Anterior cingulate cortex (tissue), 58 donors: ENCODE measurements around the gene FAM9C.
"Not testable (repeated sequence)": the region's sequence is repeated elsewhere in the genome, so short reads cannot be mapped to it uniquely, and the experiment has no call there.

Experiments
- DNase-seq, 58 donors: peaks; one replicate each; lab custom pipeline; 2025; lab: John Stamatoyannopoulos, UW

FAM9C gene

GRCh38 chrX:13046141-13046855, 1.9 kb upstream of the FAM9C start:
- DNase-seq = no peak

GRCh38 chrX:13043938-13044337, 482 bp downstream of the FAM9C start:
- no peak for DNase-seq

GRCh38 chrX:13043138-13043537, 1.3 kb downstream of the FAM9C start:
- DNase-seq = no peak

- no peak for DNase-seq
Observed at GRCh38 chrX:13036896-13037295, 7.5 kb downstream of the FAM9C start.

- no peak for DNase-seq
Observed at GRCh38 chrX:13033193-13033592, 11.2 kb downstream of the FAM9C start.

GRCh38 chrX:13029887-13030771, 14.3 kb downstream of the FAM9C start:
- DNase-seq = no peak

GRCh38 chrX:13029637-13029886, 14.9 kb downstream of the FAM9C start:
- DNase-seq = no peak

- peak in 3 of 58 donors; percentile 1 to 13 (median 6) for DNase-seq
Observed at GRCh38 chrX:13028871-13029636, 15.4 kb downstream of the FAM9C start.

- no peak for DNase-seq
Observed at GRCh38 chrX:13026877-13027652, 17.4 kb downstream of the FAM9C start.

GRCh38 chrX:13024986-13025385, 19.4 kb downstream of the FAM9C start:
- no peak for DNase-seq

- no peak for DNase-seq
Observed at GRCh38 chrX:13023979-13024378, 20.4 kb downstream of the FAM9C start.

GRCh38 chrX:13023567-13023966, 20.9 kb downstream of the FAM9C start:
- DNase-seq = no peak

- DNase-seq = no peak
Observed at GRCh38 chrX:13022926-13023325, 21.5 kb downstream of the FAM9C start.

GRCh38 chrX:13016731-13017130, 27.7 kb downstream of the FAM9C start:
- not testable (repeated sequence) for DNase-seq

- peak in 2 of 58 donors; percentile 0 to 46 for DNase-seq
Observed at GRCh38 chrX:13015536-13016236, 28.7 kb downstream of the FAM9C start.

GRCh38 chrX:13014111-13015096, 30.0 kb downstream of the FAM9C start:
- no peak for DNase-seq

- DNase-seq = peak in 5 of 58 donors; percentile 2 to 24 (median 11)
Observed at GRCh38 chrX:13013363-13014110, 30.9 kb downstream of the FAM9C start.

- DNase-seq = no peak
Observed at GRCh38 chrX:13010546-13010945, 33.9 kb downstream of the FAM9C start.
